Urothelium cell line (cell line): ENCODE results near the gene JAKMIP2.
"Not testable (repeated sequence)": the region's sequence is repeated elsewhere in the genome, so short reads cannot be mapped to it uniquely, and the experiment has no call there.

ENCODE experiments used
- DNase-seq: peaks from one replicate; pipeline ENCODE4 v3.0.0; 2011; ENCODE audit warnings: low spot score, mixed read lengths
- FAIRE-seq: peaks from 2 replicates; lab custom pipeline; 2011; peaks lifted over from hg19 to GRCh38; lab: Jason Lieb, UNC

Gene JAKMIP2

GRCh38 chr5:147564124-147564486, 218.4 kb downstream of the JAKMIP2 start:
- FAIRE-seq (no peak), DNase-seq (no peak)

- FAIRE-seq (no peak), DNase-seq (no peak)
Measured at GRCh38 chr5:147563466-147564123, 218.9 kb downstream of the JAKMIP2 start.

GRCh38 chr5:147561435-147561834, 221.1 kb downstream of the JAKMIP2 start:
- no peak for DNase-seq
- no peak for FAIRE-seq

GRCh38 chr5:147560718-147561331, 221.7 kb downstream of the JAKMIP2 start:
- no peak for FAIRE-seq
- peak; percentile 16 for DNase-seq

GRCh38 chr5:147559749-147560148, 222.8 kb downstream of the JAKMIP2 start:
- peak; percentile 37 for FAIRE-seq
- peak; percentile 21 for DNase-seq

- FAIRE-seq (no peak), DNase-seq (peak; percentile 54)
Measured at GRCh38 chr5:147558826-147559225, 223.7 kb downstream of the JAKMIP2 start.

GRCh38 chr5:147557876-147558745, 224.4 kb downstream of the JAKMIP2 start:
- no peak for FAIRE-seq
- DNase-seq: no peak

- FAIRE-seq: no peak
Measured at GRCh38 chr5:147555176-147555575, 227.4 kb downstream of the JAKMIP2 start.

GRCh38 chr5:147554261-147554817, 228.2 kb downstream of the JAKMIP2 start:
- DNase-seq: no peak
- FAIRE-seq: no peak

More at GRCh38 chr5:147555176-147555575, 227.4 kb downstream of the JAKMIP2 start:
- DNase-seq: no peak

GRCh38 chr5:147553817-147554216, 228.7 kb downstream of the JAKMIP2 start:
- DNase-seq, FAIRE-seq: not testable (repeated sequence)

GRCh38 chr5:147552897-147553296, 229.6 kb downstream of the JAKMIP2 start:
- DNase-seq (no peak), FAIRE-seq (no peak)

- FAIRE-seq: no peak
Measured at GRCh38 chr5:147551677-147552076, 230.9 kb downstream of the JAKMIP2 start.

GRCh38 chr5:147547730-147548129, 234.8 kb downstream of the JAKMIP2 start:
- DNase-seq (no peak), FAIRE-seq (no peak)

More at GRCh38 chr5:147551677-147552076, 230.9 kb downstream of the JAKMIP2 start:
- DNase-seq: no peak

- DNase-seq: no peak
- no peak for FAIRE-seq
Measured at GRCh38 chr5:147544556-147544955, 238.0 kb downstream of the JAKMIP2 start.

GRCh38 chr5:147539053-147539452, 243.5 kb downstream of the JAKMIP2 start:
- DNase-seq: peak; percentile 60

GRCh38 chr5:147538236-147538635, 244.3 kb downstream of the JAKMIP2 start:
- FAIRE-seq (peak; percentile 70), DNase-seq (no peak)

More at GRCh38 chr5:147539053-147539452, 243.5 kb downstream of the JAKMIP2 start:
- FAIRE-seq: no peak
